Esophagus (tissue), 2 donors: ENCODE data around the gene POGLUT2. TPM values are rescaled to one million over a fixed set of nuclear protein-coding genes. Genes with fewer than 3 reads are reported as not detected.
"Not testable (repeated sequence)": the region's sequence is repeated elsewhere in the genome, so short reads cannot be mapped to it uniquely, and the experiment has no call there.

Experiments
- H3K27ac ChIP-seq, 2 donors: one replicate each; pipeline ENCODE4 v1.5.1; 2013; ENCODE audit warnings: low read depth in 2 of 2, mild to moderate bottlenecking in 2 of 2, inconsistent platforms in 1 of 2, low read length in 1 of 2, moderate library complexity in 1 of 2
- H3K27me3 ChIP-seq, 2 donors: one replicate each; pipeline ENCODE4 v1.6.1; 2013; ENCODE audit warnings: low read length in 2 of 2, control low read depth in 1 of 2, mild to moderate bottlenecking in 1 of 2; ENCODE audit not compliant: insufficient read depth in 2 of 2, control insufficient read depth in 1 of 2
- H3K36me3 ChIP-seq, 2 donors: one replicate each; pipeline ENCODE4 v1.6.1; 2013; ENCODE audit warnings: low read length in 1 of 2; ENCODE audit not compliant: control insufficient read depth in 2 of 2, insufficient read depth in 2 of 2
- H3K4me1 ChIP-seq, 2 donors: one replicate each; pipeline ENCODE4 v1.6.1; 2013; ENCODE audit warnings: low read length in 1 of 2; ENCODE audit not compliant: control insufficient read depth in 2 of 2, insufficient read depth in 2 of 2
- H3K4me3 ChIP-seq, 2 donors: one replicate each; pipeline ENCODE4 v1.5.1; 2013; ENCODE audit warnings: low read length in 2 of 2, mild to moderate bottlenecking in 2 of 2, low read depth in 1 of 2, moderate library complexity in 1 of 2
- H3K9me3 ChIP-seq, 2 donors: one replicate each; pipeline ENCODE4 v1.6.1; 2013; ENCODE audit warnings: mild to moderate bottlenecking in 2 of 2, low read depth in 1 of 2, low read length in 1 of 2, moderate library complexity in 1 of 2; ENCODE audit not compliant: control insufficient read depth in 2 of 2, insufficient read depth in 1 of 2
- whole genome bisulfite sequencing, 2 donors: extraction: QIAGEN DNeasy Blood & Tissue Kit; methylation state at CpG; one replicate each; pipeline ENCODE4 v1.1.7; 2013; 5-methylcytosine and 5-hydroxymethylcytosine counted together
- polyA plus RNA-seq, 2 donors: library from polyadenylated mRNA; stranded (reverse); fragments of 200-250 nt; gene quantifications; one replicate each; pipeline ENCODE4 v1.2.3, GENCODE V29; 2013
- donor health status: healthy with polysubstance abuse.
- donor health status: Bipolar disorder and iron deficiency.

POGLUT2 gene
- polyA plus RNA-seq, 2 donors, result 0.61 to 1.5 TPM

DNA sequence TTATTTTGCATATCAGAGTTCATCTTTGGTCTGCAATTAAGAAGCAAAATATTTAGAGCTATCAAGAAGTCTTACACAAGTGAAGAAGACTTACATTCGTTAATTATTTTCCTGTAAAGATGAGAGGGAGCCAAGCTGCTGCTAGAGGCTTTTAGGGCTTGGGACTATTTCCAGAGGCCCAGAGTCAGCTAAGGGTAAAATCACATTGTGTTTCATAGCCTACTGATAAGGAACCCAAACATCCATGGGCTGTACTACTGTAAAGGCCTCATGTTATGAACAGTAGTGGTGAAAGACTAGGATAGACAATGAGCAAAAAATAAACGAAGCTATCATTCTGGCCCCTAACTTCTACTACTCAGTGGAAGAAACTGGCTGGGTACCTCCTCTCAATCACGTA, 14.3 kb downstream of the POGLUT2 start:
- Histone ChIP-seq H3K4me1 (no peaks in the 10 kb centered on the region), H3K4me3 (no peak overlapping the region), H3K9me3 (no peaks in the 10 kb centered on the region), H3K36me3 (no peaks in the 10 kb centered on the region), H3K27me3 (no peaks in the 10 kb centered on the region), H3K27ac (no peak overlapping the region)
- 86 to 90% methylated on average over 3 of the region's 3 CpGs for WGBS, 2 donors

DNA sequence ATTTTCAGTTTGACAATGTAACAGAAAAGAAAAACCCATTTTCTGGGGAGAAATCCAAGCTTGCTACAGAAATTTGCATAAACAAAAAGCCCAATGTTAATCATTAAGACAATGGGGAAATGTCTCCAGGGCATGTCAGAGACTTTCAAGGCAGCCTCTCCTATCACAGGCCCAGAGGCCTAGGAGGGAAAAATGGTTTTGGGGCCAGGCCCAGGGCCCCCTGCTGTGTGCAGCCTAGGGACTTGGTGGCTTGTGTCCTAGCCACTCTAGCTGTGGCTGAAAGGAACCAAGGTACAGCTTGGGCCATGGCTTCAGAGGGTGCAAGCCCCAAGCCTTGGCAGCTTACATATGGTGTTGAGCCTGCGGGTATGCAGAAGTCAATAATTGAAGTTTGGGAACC, 17.2 kb downstream of the POGLUT2 start:
- WGBS, 2 donors, result 99 to 100% methylated on average over 1 of the region's 1 CpG
- H3K4me3 ChIP-seq, result no peak overlapping the region
- H3K27ac ChIP-seq, result no peak overlapping the region
- no peaks in the 10 kb centered on the region for H3K36me3 ChIP-seq
- H3K4me1 ChIP-seq, result no peaks in the 10 kb centered on the region
- H3K9me3 ChIP-seq, result no peaks in the 10 kb centered on the region
- H3K27me3 ChIP-seq, result no peaks in the 10 kb centered on the region

DNA sequence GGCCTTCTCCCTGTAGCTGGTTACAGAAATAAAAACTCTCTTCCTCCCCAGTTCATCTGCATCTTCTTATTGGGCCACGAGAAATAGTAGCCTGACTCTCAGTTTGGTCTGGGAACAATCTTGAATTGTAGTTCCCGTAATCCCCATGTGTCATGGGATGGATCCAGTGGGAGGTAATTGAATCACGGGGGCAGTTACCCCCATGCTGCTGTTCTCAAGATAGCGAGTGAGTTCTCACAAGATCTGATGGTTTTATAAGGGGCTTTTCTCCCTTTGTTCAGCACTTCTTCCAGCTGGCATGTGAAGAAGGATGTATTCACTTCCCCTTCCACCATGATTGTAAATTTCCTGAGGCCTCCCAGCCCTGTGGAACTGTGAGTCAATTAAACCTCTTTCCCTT, 18.1 kb downstream of the POGLUT2 start:
- H3K4me3 ChIP-seq, H3K27ac ChIP-seq, H3K4me1 ChIP-seq, H3K27me3 ChIP-seq, H3K9me3 ChIP-seq, H3K36me3 ChIP-seq: not testable (repeated sequence)
- WGBS, 2 donors, result 89 to 91% methylated on average over 4 of the region's 4 CpGs

DNA sequence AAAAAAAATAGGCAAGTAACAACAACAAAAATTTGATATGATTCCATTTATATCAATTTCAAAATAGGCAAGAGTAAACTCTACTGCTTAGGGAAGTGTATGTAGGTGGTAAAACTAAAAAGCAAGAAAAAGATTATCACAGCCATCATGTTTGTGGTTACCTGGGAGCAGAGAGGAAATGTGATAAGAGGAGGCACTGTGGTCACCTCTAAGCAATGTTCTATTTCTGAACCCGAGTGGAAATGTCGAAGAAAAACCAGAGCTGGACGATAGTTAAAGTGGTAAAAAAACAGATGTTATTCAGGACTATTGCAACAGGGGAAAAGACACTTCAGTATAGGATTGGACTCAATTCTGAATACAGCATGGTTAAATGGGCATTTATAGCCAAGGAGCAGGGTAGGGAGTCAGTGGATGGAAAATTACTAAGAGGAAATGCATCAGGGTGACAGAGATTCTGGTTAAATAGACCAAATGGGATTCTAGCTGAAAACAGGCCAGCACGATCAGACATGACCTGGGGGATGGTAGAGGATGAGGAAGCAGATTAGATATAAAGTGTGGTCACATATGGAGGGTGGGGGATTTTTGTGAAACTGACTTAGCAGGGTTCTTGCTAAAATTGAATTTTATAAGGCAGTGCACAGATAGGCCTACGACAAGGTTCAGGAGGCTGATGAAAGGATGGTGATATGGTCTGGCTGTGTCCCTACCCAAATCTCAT, 19.2 kb downstream of the POGLUT2 start:
- no peaks in the 10 kb centered on the region for H3K36me3 ChIP-seq
- H3K4me1 ChIP-seq, result no peaks in the 10 kb centered on the region
- H3K9me3 ChIP-seq, result no peaks in the 10 kb centered on the region
- no peak overlapping the region for H3K27ac ChIP-seq
- no peaks in the 10 kb centered on the region for H3K27me3 ChIP-seq
- 74% methylated on average over 5 of the region's 5 CpGs for WGBS, 2 donors
- no peak overlapping the region for H3K4me3 ChIP-seq

DNA sequence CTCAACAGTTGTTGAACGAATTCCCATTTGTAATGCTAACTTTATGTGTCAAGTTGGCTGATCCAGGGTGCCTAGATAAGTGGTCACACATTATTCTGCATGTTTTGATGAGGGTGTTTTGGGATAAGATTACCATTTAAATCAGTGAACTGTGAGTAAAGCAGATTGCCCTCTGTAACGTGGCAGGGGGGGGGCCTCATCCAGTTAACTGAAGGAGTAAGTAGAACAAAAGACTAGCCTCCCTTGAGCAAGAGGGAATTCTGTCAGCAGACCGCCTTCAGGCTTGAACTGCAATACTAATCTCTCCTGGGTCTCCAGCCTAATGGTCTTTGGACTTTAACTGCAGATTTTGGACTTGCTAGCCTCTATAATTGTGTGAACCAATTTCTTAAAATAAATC, 21.0 kb downstream of the POGLUT2 start:
- 82 to 87% methylated on average over 3 of the region's 3 CpGs for WGBS, 2 donors
- Histone ChIP-seq H3K4me3 (no peak overlapping the region), H3K27ac (no peak overlapping the region), H3K36me3 (no peaks in the 10 kb centered on the region), H3K27me3 (no peaks in the 10 kb centered on the region), H3K9me3 (no peaks in the 10 kb centered on the region), H3K4me1 (peaks cover 0 to 6% of the 10 kb centered on the region in 2 donors)

DNA sequence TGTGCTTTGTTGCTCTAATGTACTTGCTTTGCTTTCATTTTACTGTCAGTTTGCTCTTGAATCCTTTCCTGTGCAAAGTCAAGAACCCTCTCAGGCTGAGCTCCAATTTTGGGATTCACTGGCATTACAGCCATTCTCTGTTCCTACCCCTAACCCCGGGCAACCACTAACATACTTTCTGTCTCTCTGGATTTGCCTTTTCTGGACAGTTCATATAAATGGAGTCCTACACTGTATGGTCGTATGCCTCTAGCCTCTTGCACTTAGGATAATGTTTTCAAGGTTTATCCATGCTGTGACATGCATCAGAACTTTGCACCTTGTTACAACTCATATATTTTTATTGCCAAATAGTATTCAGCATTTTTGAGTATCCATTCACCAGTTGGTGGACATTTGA, 22.5 kb downstream of the POGLUT2 start:
- no peaks in the 10 kb centered on the region for H3K36me3 ChIP-seq
- WGBS, 2 donors, result 86 to 92% methylated on average over 2 of the region's 2 CpGs
- no peaks in the 10 kb centered on the region for H3K27me3 ChIP-seq
- no peaks in the 10 kb centered on the region for H3K9me3 ChIP-seq
- no peak overlapping the region for H3K27ac ChIP-seq
- H3K4me3 ChIP-seq, result no peak overlapping the region
- peaks cover 0 to 10% of the 10 kb centered on the region in 2 donors for H3K4me1 ChIP-seq

DNA sequence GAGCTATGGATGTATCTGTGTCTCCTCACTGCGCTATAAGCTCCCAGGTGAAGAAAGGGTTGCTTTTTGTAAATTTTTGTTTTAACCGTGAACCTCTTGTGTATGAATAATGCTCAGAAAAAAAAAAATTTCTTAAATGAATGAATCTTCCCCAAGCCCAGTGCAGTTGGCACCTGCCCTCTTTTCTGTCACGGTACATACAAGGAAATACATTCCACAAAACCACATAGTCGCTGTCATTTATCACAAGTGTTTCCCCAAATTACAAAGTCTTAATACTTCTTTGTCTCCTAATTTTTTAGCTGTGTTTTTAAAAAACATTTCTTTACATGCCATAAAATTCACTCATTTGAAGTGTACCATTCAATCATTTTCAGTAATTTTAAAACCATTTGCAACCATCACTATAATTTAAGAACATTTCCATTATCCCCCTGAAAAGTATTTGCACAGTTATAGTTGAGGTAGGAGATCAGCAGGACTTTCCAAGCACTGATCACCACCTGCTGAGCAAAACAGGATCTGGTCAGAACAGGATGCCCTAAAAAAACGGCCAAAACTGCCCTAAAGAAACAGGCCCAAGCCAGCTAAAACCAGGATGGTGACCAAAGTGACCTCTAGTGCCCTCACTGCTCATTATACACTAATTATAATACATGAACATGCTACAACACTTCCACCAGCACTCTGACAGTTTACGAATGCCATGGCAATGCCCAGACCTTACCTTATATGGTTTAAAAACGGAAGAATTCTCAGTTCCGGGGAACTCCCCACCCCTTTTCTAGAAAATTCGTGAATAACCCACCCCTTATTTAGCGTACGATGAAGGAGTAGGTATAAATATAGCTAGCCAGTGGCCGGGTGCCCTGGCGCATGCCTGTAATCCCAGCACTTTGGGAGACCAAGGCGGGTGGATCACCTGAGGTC, 23.9 kb downstream of the POGLUT2 start:
- Histone ChIP-seq H3K9me3 (no peaks in the 10 kb centered on the region), H3K4me3 (no peak overlapping the region), H3K27ac (no peak overlapping the region), H3K36me3 (no peaks in the 10 kb centered on the region), H3K27me3 (no peaks in the 10 kb centered on the region), H3K4me1 (peaks cover 0 to 10% of the 10 kb centered on the region in 2 donors)
- WGBS, 2 donors, result 78 to 85% methylated on average over 14 of the region's 14 CpGs

DNA sequence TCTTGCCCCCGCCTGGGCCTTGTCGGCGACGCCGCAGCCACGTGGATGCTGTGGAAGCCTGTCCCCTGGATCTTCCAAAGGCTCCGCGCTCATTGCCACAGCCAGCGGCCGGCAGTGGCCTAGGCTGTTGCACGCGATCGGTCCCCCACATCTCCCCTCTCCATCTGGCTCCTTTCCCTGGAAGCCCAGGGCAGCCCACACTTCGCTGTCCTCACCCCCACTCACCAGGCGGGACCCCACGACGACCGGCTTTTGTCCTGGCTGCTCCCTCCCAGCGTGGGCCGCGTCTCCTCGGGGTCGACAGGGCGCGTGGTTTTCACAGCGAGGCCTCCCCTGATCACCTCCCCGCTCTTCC, 24.6 kb downstream of the POGLUT2 start:
- Histone ChIP-seq H3K27ac (peak overlapping the region; percentile 80 to 86), H3K4me1 (peaks cover 0 to 10% of the 10 kb centered on the region in 2 donors), H3K27me3 (no peaks in the 10 kb centered on the region), H3K9me3 (no peaks in the 10 kb centered on the region), H3K4me3 (peak overlapping the region; percentile 80 to 84), H3K36me3 (no peaks in the 10 kb centered on the region)
- 74 to 75% methylated on average over 27 of the region's 27 CpGs for WGBS, 2 donors

DNA sequence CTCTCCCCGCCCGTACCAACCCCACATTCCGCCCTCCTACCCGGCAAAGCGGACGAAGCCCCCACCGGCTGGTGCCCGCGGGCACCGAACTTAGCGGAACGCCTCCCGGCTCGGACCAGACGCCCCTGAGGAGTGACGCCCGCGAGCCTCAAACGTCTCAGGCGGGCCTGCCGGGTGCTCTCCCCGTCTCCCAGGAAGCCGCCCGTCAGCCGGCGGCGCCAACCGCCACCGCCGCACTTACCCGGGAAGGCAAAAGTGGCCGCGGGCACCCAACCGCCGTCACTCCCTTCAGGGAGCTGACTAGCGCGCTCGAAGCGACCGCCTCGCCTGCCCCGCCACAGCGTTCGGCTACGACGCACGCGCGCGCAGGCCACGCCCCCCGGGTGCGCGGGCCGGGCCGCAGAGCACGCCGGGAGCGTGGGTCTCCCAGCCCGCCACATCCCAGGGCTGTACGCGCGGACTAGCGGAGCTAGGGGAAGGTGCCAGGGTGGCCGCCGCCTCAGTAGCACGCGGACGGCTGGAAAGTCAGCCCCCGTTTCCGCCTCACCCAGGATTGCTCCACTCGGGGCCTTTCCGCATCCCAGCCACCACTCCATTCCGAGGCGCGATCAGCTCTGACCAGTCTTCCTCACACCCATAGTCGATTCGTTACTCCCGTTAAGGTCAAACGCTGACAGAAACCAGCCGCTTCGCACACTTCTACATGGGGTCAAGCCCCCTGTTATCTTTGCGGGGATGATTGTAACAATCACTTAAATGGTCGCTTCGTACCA, 25.1 kb downstream of the POGLUT2 start, which contains the start of gene TEX30:
TSS of gene TEX30 (minus strand) at position 346 of the 773 bp plus-strand sequence. CDS start 3,760 bp downstream, outside the sequence.
- H3K36me3 ChIP-seq, result no peaks in the 10 kb centered on the region
- no peaks in the 10 kb centered on the region for H3K27me3 ChIP-seq
- H3K4me1 ChIP-seq, result peaks cover 0 to 10% of the 10 kb centered on the region in 2 donors
- peak within 1 kb of the TSS; percentile 80 to 91 for H3K27ac ChIP-seq
- H3K9me3 ChIP-seq, result no peaks in the 10 kb centered on the region
- 2% methylated on average over 79 to 85 of the region's 85 CpGs for WGBS, 2 donors
- H3K4me3 ChIP-seq, result peak within 1 kb of the TSS; percentile 80 to 84
